GM19452 (cell line): ENCODE measurements around the gene MAF.

Source experiments
- ATAC-seq: cut with Tn5 transposase; IDR thresholded peaks from one replicate; pipeline ENCODE4 v1.9.1; 2021; ENCODE audit not compliant: unreplicated experiment

The MAF gene

DNA sequence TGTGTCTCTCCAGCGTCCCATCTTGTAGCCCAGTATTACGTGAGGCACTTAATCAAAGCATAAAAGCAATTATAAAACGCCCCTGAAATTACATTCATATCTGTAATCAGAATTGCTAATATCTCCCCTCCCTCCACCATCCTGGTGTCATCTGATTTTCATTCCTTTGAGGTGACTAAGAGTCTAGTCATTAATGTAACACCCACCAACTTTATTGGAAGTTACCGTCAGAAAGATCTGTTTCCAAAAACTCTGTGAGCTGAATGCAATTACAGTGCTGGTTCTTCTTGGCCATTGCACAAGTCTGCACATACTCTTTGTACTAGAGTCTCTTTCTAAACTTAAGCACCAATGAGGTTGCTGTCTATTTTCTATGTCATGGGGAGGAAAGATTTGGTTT lies 12.5 kb upstream of the MAF start:
- ATAC-seq, result no peak

DNA sequence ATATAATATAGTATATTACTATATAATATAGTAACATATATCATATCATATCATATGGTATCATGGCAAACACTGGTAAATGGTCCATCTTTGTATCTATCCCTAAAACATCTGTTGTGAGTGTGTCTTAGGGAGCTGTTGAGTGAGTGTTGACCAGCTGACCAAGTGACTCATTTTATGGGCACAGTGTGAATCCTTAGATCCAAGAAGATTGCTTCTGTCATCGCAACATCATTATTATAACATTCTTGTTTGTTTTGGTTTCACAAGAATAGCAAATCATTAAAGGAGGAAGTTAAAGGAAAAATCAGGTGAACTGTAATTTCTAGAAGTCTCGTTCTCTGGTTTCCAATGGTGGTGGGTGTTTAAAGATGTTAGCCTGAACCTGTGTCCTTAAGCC lies 11.7 kb upstream of the MAF start:
- ATAC-seq, result no peak

DNA sequence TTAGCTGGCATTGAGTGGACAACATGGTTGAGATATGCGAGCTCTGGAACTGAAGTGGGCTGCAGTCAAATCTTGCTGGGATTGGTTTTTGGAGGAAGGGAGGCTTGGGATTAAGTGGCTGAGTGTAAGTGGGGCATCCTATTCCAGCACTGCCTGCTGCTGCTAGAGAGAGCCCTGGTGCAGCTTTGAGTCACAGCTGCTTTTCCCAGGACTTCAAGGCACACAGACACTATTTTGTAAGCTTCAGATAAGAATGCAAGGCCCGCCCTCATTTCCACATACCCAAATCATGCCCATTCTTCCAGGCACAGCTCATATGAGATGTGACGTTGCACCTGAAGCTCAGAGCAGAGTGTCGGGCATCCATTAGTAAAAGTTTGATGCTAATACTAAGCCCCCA lies 10.2 kb upstream of the MAF start:
- ATAC-seq, result no peak

GRCh38 chr16:79609861-79610260 lies 9.3 kb upstream of the MAF start:
- ATAC-seq, result no peak

GRCh38 chr16:79608976-79609375 lies 8.4 kb upstream of the MAF start:
- ATAC-seq, result no peak

DNA sequence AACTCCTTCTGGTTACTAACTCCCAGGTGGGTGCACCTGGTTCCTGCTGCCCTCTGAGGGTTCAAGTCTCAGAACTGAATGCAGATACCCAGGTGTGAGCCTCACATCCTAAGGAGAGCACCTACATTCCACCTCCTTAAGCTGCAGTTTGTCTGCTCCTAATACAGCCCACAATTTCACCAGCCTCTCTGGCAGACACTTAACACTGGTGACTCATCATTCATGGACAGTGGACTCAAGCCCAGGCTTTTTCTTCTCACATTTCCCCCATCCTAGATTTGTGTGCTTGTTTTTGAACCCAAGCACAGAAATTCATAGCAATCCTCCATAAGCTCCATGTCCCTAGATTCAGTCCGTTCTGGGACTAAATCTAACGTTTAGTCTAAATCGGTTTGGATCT lies 7.0 kb upstream of the MAF start:
- ATAC-seq, result no peak

DNA sequence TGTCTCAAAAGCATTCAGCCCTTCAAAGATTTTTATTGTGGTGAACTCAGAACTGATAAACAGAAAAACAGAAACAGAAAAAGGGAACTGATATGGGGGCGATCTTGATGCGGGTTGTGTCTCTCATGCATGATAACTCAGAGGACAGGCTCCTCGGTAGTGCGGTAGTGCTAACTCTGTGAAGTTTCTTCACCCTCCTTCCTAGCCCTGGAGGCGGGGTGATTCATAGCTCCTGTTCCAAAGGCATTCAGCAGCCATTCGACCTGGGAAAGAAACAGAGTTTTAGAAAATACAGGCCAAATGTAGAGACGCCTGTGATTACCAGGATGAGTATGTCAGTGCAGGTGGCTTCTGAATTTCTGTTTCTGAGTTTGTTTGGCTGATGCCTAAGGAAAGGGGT lies 5.5 kb upstream of the MAF start:
- ATAC-seq, result no peak

DNA sequence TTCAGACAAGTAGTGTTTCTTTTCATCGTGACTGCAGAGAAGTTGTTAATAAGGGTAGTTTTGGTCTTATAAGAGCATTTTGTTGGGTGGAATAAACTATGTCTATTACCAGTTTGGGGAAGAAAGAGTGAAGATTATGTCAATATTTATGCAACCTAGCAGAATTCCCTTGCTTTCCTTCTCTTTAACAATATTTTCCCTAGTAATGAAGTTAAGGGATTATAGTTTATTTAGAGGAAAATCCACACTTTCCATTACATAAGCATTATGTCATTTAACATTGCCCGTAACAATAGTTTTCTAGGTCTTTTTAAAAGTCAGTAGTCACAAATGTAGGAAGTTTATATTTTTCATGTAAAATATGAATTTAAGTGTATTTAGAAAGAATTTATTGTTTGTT lies 2.5 kb upstream of the MAF start:
- ATAC-seq, result no peak

GRCh38 chr16:79602628-79603014 lies 2.1 kb upstream of the MAF start:
- ATAC-seq, result no peak

GRCh38 chr16:79601931-79602627 lies 1.5 kb upstream of the MAF start:
- ATAC-seq, result no peak

DNA sequence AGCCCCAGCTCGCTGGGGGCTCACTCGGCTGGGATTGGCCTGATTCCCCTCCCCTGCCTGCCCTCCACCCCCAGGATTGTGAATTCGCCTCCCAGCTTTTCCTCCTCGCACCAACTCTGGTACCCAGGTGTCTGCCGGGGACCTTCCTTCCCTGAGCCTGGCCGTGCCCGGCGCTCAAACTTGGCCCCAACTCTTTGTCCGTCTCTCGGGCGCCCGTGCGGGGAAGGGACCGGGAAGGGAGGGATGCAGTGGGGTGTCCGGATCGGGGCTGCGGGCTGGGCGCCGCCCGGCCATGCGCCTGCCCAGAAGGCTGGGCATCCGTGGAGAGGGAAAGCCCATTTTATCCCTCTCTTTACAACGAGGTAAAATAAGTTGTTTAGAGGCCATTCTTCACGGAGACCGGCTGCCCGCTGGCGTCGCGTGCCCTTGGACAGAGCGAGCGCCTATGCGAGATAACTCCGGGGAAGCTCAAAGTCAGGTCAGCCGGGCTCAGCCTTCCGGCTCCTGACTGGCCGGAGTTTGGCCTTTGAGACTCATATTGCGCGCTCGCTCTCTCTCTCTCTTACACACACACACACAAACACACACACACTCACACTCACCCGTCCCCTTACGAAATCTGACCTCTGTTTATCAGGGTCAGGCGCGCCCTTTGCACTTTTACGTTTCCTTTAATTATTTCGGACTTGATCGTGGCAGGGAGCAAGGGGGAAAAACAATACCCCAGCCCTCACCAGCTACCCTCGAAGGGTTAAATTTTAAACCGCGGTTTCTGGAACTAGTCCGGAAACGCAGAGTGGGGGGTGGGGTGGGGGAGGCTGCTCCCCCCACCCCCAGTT lies 774 bp upstream of the MAF start:
- no peak for ATAC-seq

GRCh38 chr16:79599837-79600637 lies 500 bp downstream of the MAF start:
- no peak for ATAC-seq

- ATAC-seq, result no peak
Measured at GRCh38 chr16:79599256-79599836, 1.2 kb downstream of the MAF start.

DNA sequence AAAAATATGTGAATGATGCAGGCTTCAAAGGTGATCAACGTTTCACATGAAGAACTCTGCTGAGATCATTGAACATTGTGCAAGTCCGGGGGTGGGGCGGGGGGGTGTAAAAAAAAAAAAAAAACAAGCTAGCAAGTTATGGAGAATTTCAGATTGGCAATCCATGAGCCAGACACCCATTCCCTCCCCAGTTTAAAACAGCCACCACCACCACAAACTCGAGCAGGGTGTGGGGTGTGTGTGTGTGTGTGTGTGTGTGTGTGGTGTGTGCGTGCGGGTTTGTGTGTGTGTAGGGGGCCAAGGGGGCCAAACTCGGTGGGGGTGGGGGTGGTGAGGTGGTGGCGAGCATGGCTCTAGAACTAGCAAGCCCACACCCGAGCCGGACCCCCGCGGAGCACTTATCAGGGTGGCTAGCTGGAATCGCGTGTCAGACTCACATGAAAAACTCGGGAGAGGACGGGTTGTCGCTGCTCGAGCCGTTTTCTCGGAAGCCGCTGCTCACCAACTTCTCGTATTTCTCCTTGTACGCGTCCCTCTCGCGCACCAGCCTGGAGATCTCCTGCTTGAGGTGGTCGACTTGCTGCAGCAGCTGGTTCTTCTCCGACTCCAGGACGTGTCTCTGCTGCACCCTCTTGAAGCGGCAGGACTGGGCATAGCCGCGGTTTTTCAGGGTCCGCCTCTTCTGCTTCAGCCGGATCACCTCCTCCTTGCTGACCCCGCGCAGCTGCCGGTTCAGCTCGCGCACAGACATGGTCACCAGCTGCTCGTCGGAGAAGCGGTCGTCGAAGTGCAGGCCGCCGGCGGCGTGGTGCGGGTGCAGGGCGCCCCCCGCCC lies 2.0 kb downstream of the MAF start:
- ATAC-seq, result no peak

DNA sequence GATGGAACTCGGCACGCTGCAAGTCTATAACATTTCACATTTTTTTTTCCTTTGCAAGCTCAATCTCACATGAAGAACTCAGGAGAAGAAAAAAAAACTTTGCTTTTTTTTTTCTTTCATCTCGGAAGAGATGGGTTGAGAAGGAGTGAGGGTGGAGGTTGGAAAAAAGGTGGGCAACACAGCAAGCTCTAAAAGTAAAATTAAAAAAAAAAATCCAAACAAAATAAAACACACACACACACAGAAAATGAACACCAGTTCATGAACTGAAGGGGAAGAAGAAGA lies 2.5 kb downstream of the MAF start:
- ATAC-seq, result no peak

GRCh38 chr16:79597277-79598062 lies 3.1 kb downstream of the MAF start:
- no peak for ATAC-seq

GRCh38 chr16:79595931-79596450 lies 4.5 kb downstream of the MAF start:
- no peak for ATAC-seq

DNA sequence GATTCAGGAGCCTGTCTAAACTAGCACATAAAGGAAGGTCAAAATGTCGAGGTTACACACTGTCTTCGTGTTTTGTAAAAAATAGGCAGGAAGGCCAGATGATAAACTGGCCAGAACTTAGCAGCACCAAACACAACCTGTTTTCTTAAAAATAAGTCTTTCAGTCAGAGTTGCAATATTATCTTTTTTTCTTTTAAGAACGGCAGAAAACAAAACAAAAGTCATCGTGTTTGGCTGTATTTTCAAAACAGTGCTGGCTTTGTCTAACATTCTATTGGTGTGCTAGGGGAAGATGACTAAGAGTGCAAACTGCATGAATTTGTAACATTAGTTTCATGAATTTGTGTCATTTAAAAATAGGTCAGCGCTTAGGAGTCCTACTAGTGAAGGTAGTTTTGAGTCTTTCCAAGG lies 5.3 kb downstream of the MAF start:
- ATAC-seq, result no peak

DNA sequence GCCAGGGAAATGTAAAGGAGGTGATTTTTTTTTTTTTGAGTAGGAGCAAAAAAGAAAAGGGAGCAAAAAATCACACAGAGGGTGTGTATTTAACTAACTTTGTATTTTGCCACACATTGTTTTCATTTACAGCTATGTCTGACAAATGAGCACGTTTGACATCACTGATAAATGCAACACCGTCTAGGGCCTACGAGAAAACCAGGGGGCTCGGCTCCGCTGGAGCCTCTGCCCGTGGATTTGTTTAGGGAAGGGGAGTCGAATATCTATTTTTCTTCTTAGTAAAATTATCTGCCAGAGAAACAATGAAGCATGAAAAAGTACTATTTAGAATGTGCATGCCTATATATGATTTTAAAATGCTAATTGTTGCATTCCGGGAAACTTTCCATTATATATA lies 6.8 kb downstream of the MAF start:
- ATAC-seq, result no peak

- ATAC-seq, result no peak
Measured at GRCh38 chr16:79593074-79593531, 7.4 kb downstream of the MAF start.
